ENCODE measurements around the gene CHURC1. TPM values are rescaled to one million over a fixed set of nuclear protein-coding genes. Genes with fewer than 3 reads are reported as not detected.

CHURC1 gene
- total RNA-seq, 1 experiment from 2014 or later: 49.6 TPM

GRCh38 chr14:64937821-64938193 is 23.6 kb downstream of the CHURC1 start:
- peak; percentile 7 for DNase-seq (ENCODE audit: extremely low read depth, low read depth)

DNA sequence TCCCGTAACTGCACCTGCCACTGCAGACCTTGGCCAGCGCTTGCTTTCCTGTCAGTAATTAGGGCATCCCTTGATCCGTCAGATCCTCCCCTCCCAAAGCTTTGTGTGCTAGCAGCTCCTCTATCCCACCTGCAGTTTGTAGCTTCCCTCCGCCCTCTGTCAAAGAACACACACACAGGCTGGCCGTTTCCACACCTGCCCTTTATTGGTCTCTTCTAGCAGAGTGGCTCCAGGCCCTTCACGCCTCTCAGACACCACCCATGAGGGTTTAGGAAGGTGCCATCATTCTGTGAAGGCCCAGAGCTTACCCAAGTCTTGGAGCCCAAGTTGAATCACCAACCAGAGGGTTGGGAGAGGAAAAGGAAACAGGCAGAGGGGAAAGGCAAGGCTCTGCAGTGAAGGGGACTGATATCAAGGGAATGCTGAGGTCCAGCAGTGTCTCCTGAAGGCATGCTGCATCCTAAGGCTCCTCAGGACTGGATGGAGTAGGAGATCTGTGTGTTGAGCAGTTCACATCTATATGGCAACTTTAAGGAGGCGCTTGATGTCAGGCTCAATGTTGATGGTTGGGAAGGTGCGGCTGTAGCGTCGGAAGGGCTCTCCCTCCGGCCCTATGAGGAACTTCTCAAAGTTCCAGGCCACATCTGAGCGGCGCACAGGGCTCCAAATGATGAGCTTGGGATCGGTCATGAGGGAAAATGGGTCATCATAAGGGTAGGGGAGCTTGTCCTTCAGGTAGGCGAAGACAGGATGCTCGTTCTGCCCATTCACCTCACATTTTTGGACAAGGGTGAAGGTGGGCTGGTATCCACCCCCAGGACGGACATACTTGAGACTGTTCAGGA is 24.9 kb downstream of the CHURC1 start:
- DNase-seq (ENCODE audit: extremely low read depth, low read depth): no peak

DNA sequence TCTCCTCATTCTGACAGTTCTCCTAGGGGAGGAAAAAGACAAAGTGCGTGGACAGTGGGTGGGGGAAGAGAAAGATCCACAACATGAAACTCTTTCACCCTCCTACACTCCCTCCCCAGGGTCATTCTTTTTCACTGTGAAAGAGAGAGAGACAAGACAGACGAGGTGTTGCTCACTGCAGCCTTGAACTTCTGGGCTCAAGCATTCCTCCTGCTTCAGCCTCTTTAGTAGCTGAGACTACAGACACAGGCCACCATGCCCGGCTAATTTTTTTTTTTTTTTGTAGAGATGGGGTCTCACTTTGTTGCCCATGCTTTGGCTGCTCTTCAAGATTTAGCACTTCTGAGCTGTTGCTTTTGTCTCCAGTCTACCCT is 25.5 kb downstream of the CHURC1 start:
- DNase-seq (ENCODE audit: extremely low read depth, low read depth): no peak

DNA sequence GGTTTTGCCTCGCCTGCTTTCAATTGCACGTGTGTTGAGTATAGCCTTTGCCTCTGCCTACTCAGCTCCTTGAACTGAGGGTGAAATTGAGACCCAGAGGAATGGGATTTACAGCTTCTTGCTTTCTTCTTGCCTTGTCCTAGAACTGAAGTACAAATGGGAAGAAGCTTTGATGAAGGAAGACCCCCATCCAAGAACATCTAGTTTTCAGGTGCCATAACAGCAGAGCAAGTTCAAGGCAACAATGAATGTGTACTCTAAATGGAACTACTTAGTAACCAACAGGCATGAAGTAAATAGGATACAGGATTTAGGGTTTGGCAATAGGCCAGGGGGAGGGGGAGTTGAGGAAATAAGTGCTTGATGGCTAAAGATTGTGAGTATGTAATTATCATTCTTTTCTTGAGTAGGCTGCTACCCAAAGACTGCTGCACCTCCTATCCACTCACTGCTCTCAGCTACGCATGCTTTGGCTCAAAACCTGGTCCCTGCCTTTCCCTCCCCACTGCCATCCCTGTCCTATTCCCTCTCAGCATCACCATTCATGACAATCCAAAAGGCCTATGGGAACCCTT is 26.2 kb downstream of the CHURC1 start:
- DNase-seq (ENCODE audit: extremely low read depth, low read depth): no peak

DNA sequence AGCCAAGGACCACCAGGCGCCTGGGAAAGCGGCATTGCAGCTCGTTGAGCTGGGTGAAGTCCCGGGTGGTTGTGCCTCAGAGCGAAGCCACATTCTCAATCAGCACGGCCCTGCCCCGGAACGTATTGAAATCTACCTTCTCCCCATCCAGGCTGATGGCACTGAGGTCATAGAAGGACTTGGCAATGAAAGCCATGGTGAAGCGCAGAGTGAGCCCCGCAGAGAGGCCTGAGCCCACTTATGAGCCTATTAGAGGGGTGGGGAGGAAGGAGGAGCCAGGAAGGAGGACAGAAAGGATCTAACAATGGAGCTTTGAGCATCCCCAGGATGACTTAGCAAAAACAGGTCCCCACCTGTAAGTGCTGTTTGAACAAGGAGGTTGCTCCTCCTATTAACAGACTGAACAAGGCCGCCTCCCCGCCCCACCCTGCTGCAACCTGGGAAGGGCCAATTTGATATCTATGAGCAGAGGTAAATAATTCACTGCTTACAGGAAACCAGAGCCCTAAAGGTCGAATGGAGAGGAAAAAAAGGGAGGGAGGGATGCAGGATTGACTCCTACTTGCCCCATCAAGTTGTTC is 28.4 kb downstream of the CHURC1 start, which contains the start of gene GPX2:
Gene GPX2, minus strand, starts transcription at position 215 of the 581 bp plus-strand sequence. Its CDS starts 19 bp downstream, at position 196.
- DNase-seq (ENCODE audit: extremely low read depth, low read depth): no peak

GRCh38 chr14:64943556-64943955 is 29.3 kb downstream of the CHURC1 start:
- DNase-seq (ENCODE audit: extremely low read depth, low read depth): no peak

GRCh38 chr14:64944041-64944440 is 29.8 kb downstream of the CHURC1 start:
- DNase-seq (ENCODE audit: extremely low read depth, low read depth): no peak

DNA sequence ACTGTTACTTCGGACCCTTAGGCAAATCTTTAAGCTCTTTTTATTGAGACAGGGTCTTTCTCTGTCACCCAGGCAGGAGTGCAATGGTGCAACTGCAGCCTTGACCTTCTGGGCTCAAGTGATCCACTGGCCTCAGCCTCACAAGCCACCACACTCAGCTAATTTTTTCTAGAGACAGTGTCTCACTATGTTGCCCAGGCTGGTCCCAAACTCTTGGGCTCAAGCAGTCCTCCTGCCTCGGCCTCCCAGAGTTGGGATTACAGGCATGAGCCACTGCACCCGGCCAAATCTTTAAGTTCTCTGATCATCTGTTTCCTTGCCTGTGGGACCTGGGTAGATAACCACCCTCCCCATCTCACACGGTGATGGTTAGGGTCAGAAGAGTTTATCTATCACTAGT is 30.6 kb downstream of the CHURC1 start:
- DNase-seq (ENCODE audit: extremely low read depth, low read depth): no peak

- DNase-seq (ENCODE audit: extremely low read depth, low read depth): no peak
Observed at GRCh38 chr14:64945431-64946178, 31.4 kb downstream of the CHURC1 start.

DNA sequence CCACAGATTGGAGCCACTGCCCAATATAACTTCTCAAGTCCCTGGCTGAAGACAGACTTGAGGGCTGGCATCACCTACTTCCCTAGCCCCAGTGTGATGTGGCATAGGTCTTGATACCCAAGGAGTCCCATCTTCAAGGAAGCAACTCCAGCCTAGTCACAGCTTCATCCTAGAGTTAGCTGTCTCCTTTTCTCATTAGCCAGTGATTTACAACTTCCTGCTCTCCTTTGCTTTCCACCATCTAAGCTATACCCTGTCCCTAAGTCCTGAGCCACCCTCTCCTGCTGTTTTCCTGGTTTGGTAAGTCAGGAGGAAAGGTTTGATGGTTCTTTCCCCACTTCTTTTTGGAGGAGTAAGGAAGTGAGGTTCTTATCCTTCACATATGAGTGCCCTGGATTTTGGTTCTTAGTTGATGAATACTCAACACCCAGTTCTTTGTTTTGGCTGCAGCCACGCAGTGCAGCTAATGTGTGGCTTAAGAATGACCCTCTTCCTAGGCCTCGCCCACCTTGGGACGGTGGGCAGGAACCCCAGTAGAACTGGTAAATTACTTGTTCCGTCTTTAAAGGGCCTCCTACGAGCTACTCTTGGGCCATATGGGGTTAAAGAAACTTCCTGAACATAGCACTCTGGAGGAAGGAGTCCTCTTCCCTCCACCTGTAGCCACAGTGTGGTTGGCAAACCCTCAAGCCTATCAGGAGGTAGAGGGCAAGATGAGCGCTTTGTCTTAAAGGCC is 32.2 kb downstream of the CHURC1 start:
- no peak for DNase-seq (ENCODE audit: extremely low read depth, low read depth)

- no peak for DNase-seq (ENCODE audit: extremely low read depth, low read depth)
Observed at GRCh38 chr14:64947710-64948611, 33.7 kb downstream of the CHURC1 start.

- DNase-seq (ENCODE audit: extremely low read depth, low read depth): no peak
Observed at GRCh38 chr14:64948612-64949210, 34.5 kb downstream of the CHURC1 start.

- no peak for DNase-seq (ENCODE audit: extremely low read depth, low read depth)
Observed at GRCh38 chr14:64950889-64951288, 36.6 kb downstream of the CHURC1 start.

- DNase-seq (ENCODE audit: extremely low read depth, low read depth): no peak
Observed at GRCh38 chr14:64951291-64951690, 37.0 kb downstream of the CHURC1 start.

DNA sequence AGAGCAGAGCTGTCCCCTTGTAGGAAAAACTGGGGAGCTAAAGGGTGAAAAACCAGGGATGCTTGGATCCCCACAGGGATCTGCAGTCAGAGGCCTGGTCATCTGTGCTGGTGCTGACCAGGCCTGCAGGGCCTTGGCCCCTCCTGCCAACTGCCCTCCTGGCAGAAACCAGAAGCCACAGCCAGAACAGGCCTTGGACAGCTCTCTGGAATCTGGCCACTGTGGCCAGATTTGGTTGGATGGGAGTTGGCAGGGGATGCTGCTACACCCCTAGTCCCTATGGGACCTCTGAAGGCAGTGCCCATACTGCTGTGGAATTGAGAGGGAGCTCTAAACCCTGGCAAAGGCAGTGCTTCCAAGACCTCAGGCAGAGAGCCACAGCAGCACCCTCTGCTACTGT is 37.5 kb downstream of the CHURC1 start:
- no peak for DNase-seq (ENCODE audit: extremely low read depth, low read depth)

GRCh38 chr14:64952598-64953309 is 38.5 kb downstream of the CHURC1 start:
- no peak for DNase-seq (ENCODE audit: extremely low read depth, low read depth)

GRCh38 chr14:64953310-64953654 is 39.0 kb downstream of the CHURC1 start:
- DNase-seq (ENCODE audit: extremely low read depth, low read depth): no peak

GRCh38 chr14:64953661-64954060 is 39.4 kb downstream of the CHURC1 start:
- DNase-seq (ENCODE audit: extremely low read depth, low read depth): no peak

Data from NCI-H460 (cell line).